Activated CD4-positive, alpha-beta T cell treated with anti-CD3 and anti-CD28 coated beads, Interleukin-2, amount 50 U/mL, for 1 hour (primary cell): ENCODE data around the gene CHST14.

ENCODE experiments used
- DNase-seq: peaks from one replicate; pipeline ENCODE4 v3.0.0-alpha.2; 2020

The CHST14 gene

GRCh38 chr15:40470423-40471104 is at the start of gene CHST14:
CHST14 (plus strand) TSS chr15:40470984; CDS start chr15:40471214, 230 bp downstream.
- peak; percentile 44 for DNase-seq

- peak; percentile 84 for DNase-seq
Measured at GRCh38 chr15:40421246-40422157, 49.3 kb upstream of the CHST14 start.

- no peak for DNase-seq
Measured at GRCh38 chr15:40424483-40425115, 46.2 kb upstream of the CHST14 start.

GRCh38 chr15:40425681-40426080 is 45.1 kb upstream of the CHST14 start:
- DNase-seq = no peak

GRCh38 chr15:40427188-40427587 is 43.6 kb upstream of the CHST14 start:
- no peak for DNase-seq

GRCh38 chr15:40428185-40428584 is 42.6 kb upstream of the CHST14 start:
- DNase-seq = no peak

- no peak for DNase-seq
Measured at GRCh38 chr15:40429068-40429710, 41.6 kb upstream of the CHST14 start.

GRCh38 chr15:40430271-40430805 is 40.4 kb upstream of the CHST14 start:
- no peak for DNase-seq

- DNase-seq = no peak
Measured at GRCh38 chr15:40435023-40435709, 35.6 kb upstream of the CHST14 start.

- no peak for DNase-seq
Measured at GRCh38 chr15:40435710-40436089, 35.1 kb upstream of the CHST14 start.

- no peak for DNase-seq
Measured at GRCh38 chr15:40436116-40436891, 34.5 kb upstream of the CHST14 start.

GRCh38 chr15:40436892-40437751 is 33.7 kb upstream of the CHST14 start:
- no peak for DNase-seq

- no peak for DNase-seq
Measured at GRCh38 chr15:40437752-40438687, 32.8 kb upstream of the CHST14 start.

GRCh38 chr15:40438712-40439111 is 32.1 kb upstream of the CHST14 start:
- no peak for DNase-seq

- DNase-seq = no peak
Measured at GRCh38 chr15:40439461-40439959, 31.3 kb upstream of the CHST14 start.

GRCh38 chr15:40439960-40440742 is 30.6 kb upstream of the CHST14 start:
- DNase-seq = no peak

- DNase-seq = peak; percentile 94
Measured at GRCh38 chr15:40440743-40441564, 29.8 kb upstream of the CHST14 start, which contains the start of gene BAHD1. BAHD1 (plus strand) TSS chr15:40440953; CDS start chr15:40458465, 17,512 bp downstream.
